Smooth muscle cell (in vitro differentiated cells): ENCODE measurements around the gene KCTD5. TPM values are rescaled to one million over a fixed set of nuclear protein-coding genes. Genes with fewer than 3 reads are reported as not detected.

Experiments used
- DNase-seq: peaks from one replicate; lab custom pipeline; 2025; ENCODE audit not compliant: unreplicated experiment; lab: John Stamatoyannopoulos, UW
- H2AFZ ChIP-seq: fragments of 200-600 bp; sonication (generic); 2 replicates; pipeline ENCODE4 v1.6.0; 2016; ENCODE audit warnings: antibody characterized with exemption, low read depth, mild to moderate bottlenecking
- H3F3A ChIP-seq: fragments of 200-600 bp; sonication (generic); 2 replicates; pipeline ENCODE4 v1.6.0; 2017; ENCODE audit warnings: antibody characterized with exemption, low read depth
- H3K27ac ChIP-seq: fragments of 200-600 bp; sonication (generic); 2 replicates; pipeline ENCODE4 v1.5.1; 2016; ENCODE audit warnings: low read depth, mild to moderate bottlenecking
- H3K27me3 ChIP-seq: fragments of 200-600 bp; sonication (generic); 2 replicates; pipeline ENCODE4 v1.6.1; 2016; ENCODE audit warnings: low read depth, mild to moderate bottlenecking
- H3K36me3 ChIP-seq: fragments of 200-600 bp; sonication (generic); 2 replicates; pipeline ENCODE4 v1.5.1; 2016; ENCODE audit warnings: low read depth
- H3K4me1 ChIP-seq: fragments of 200-600 bp; sonication (generic); 2 replicates; pipeline ENCODE4 v1.5.1; 2016; ENCODE audit warnings: low read depth
- H3K4me2 ChIP-seq: fragments of 200-600 bp; sonication (generic); 2 replicates; pipeline ENCODE4 v1.6.0; 2016; ENCODE audit warnings: mild to moderate bottlenecking
- H3K4me3 ChIP-seq: fragments of 200-600 bp; sonication (generic); 2 replicates; pipeline ENCODE4 v1.5.1; 2016; ENCODE audit warnings: mild to moderate bottlenecking
- H3K79me2 ChIP-seq: fragments of 200-600 bp; sonication (generic); 2 replicates; pipeline ENCODE4 v1.6.0; 2016; ENCODE audit warnings: low read depth, mild to moderate bottlenecking
- H3K9ac ChIP-seq: fragments of 200-600 bp; sonication (generic); 2 replicates; pipeline ENCODE4 v1.6.0; 2016; ENCODE audit warnings: low read depth
- H3K9me3 ChIP-seq: fragments of 200-600 bp; sonication (generic); replicated peaks from 2 replicates; pipeline ENCODE4 v1.5.1; 2016; ENCODE audit warnings: low read depth
- H4K20me1 ChIP-seq: fragments of 200-600 bp; sonication (generic); 2 replicates; pipeline ENCODE4 v1.6.0; 2016; ENCODE audit warnings: low read depth
- WGBS: methylation state at CpG from one replicate; pipeline ENCODE4 v1.1.7; 2016; ENCODE audit warnings: low lambda C conversion rate; 5-methylcytosine and 5-hydroxymethylcytosine counted together
- polyA plus RNA-seq: library from polyadenylated mRNA; unstranded; fragments of >200 nt; fragmentation: Nextera tagmentation; extraction: Ambion mirVana; gene quantifications from 2 replicates; pipeline ENCODE4 v1.2.1, GENCODE V29; 2016
- total RNA-seq: library from RNA; depleted of rRNA; stranded (reverse); fragments of >200 nt; gene quantifications from 2 replicates; pipeline ENCODE4 v1.2.3, GENCODE V29; 2014
- TF ChIP-seq, protein P1 (sequence below): fragments of 200-600 bp; sonication (generic); IDR thresholded peaks from 2 replicates; pipeline ENCODE4 v1.5.1; 2017; ENCODE audit warnings: borderline replicate concordance, mild to moderate bottlenecking, antibody characterized with exemption; ENCODE audit not compliant: insufficient read depth, poor library complexity, severe bottlenecking

The KCTD5 gene
- total and polyA plus RNA-seq, 2 experiments from 2014 or later, result 35.5 to 38.2 TPM

DNA sequence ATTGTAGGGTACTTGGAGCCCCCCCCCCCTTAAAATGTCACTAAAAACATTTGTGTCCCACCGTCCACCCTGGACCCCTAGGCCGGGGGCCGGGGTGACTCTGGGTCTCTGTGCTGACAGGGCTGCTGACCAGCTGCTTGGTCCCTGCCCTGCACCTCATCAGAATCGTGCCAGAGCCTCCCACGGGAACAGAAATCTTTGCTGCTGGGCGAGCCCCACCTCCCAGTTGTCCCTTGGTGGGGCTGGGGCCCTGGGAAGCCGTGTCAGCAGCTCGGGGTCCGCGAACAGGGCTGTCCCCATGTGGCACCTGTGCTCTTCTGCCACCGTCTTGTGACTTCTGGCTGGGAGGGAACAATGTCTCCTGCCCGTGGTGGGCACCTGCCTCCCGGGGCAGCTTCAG lies 18.5 kb downstream of the KCTD5 start:
- TF ChIP-seq, protein P1, sequence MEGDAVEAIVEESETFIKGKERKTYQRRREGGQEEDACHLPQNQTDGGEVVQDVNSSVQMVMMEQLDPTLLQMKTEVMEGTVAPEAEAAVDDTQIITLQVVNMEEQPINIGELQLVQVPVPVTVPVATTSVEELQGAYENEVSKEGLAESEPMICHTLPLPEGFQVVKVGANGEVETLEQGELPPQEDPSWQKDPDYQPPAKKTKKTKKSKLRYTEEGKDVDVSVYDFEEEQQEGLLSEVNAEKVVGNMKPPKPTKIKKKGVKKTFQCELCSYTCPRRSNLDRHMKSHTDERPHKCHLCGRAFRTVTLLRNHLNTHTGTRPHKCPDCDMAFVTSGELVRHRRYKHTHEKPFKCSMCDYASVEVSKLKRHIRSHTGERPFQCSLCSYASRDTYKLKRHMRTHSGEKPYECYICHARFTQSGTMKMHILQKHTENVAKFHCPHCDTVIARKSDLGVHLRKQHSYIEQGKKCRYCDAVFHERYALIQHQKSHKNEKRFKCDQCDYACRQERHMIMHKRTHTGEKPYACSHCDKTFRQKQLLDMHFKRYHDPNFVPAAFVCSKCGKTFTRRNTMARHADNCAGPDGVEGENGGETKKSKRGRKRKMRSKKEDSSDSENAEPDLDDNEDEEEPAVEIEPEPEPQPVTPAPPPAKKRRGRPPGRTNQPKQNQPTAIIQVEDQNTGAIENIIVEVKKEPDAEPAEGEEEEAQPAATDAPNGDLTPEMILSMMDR, result no peak
- no peak overlapping the region for H3K4me2 ChIP-seq
- no peak overlapping the region for H3K4me3 ChIP-seq
- no peak for DNase-seq
- H3K36me3 ChIP-seq, result no peaks in the 10 kb centered on the region
- H3K27me3 ChIP-seq, result no peaks in the 10 kb centered on the region
- H3K9ac ChIP-seq, result no peak overlapping the region
- no peaks in the 10 kb centered on the region for H3K9me3 ChIP-seq
- H2AFZ ChIP-seq, result no peak overlapping the region
- WGBS, result 91% methylated on average over 13 of the region's 13 CpGs
- no peaks in the 10 kb centered on the region for H3K4me1 ChIP-seq
- H4K20me1 ChIP-seq, result peaks cover 65% of the 10 kb centered on the region
- H3K79me2 ChIP-seq, result no peaks in the 10 kb centered on the region
- H3F3A ChIP-seq, result no peaks in the 10 kb centered on the region
- no peak overlapping the region for H3K27ac ChIP-seq

DNA sequence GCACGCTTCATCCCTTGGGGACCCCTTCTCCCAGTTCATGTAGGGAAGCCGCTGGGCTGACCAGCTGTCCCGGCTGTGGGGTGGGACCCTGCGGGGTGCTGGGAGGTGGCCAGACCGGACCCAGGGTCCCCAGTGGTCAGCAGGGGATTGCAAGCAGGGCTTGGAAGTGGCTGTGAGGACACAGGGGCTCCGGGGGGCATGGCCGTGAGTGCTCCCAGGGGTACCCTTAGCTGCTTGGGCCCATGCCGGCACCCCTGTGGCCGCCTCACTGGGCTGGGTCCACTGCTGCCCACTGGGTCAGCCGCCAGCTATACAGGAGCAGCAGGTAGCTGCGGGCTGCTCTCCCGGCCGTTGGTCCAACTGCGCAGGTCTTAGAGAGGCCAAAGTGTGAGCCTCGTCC lies 18.9 kb downstream of the KCTD5 start:
- H3K9ac ChIP-seq, result no peak overlapping the region
- no peaks in the 10 kb centered on the region for H3K9me3 ChIP-seq
- H4K20me1 ChIP-seq, result peaks cover 69% of the 10 kb centered on the region
- no peak overlapping the region for H3K4me2 ChIP-seq
- no peaks in the 10 kb centered on the region for H3K4me1 ChIP-seq
- DNase-seq, result no peak
- no peak overlapping the region for H3K4me3 ChIP-seq
- no peak overlapping the region for H3K27ac ChIP-seq
- WGBS, result 97% methylated on average over 15 of the region's 15 CpGs
- H3K27me3 ChIP-seq, result no peaks in the 10 kb centered on the region
- H3K79me2 ChIP-seq, result no peaks in the 10 kb centered on the region
- TF ChIP-seq, protein P1, result no peak
- H2AFZ ChIP-seq, result no peak overlapping the region
- no peaks in the 10 kb centered on the region for H3K36me3 ChIP-seq
- H3F3A ChIP-seq, result no peaks in the 10 kb centered on the region

DNA sequence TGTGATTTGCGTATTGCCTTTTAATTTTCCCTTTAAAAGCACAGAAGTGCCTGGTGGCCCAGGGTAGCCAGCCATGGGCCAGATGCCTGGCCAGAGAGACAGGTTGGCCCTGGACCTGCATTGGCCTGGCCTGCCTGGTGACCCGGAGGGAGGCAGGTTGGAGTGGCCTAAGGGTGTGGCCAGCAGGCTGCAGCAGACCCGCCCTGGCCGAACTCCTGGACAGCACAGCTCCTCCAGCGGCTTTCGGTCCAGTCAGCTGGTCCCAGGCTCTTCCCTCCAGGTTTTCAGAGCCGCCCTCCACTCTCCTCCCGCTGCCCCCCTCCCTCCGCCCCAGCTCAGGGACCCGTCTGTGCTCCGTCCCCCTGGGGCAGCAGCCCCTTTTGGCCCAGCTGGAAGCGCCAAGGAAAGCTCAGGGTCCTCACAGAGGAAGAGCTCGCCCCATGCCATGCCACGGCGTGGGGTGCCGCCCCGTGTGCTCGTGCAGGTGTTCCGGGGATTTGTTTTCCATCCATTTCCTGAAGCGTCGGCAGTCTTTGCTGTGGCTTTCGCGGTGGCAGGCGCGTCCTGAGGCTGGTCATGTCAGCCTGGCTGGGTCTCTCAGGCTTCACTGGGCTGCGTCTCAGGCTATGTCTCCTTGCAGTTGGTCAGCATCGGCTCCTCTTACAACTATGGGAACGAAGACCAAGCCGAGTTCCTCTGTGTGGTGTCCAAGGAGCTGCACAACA lies 19.6 kb downstream of the KCTD5 start:
- H3F3A ChIP-seq, result no peaks in the 10 kb centered on the region
- TF ChIP-seq, protein P1, result no peak
- no peak overlapping the region for H2AFZ ChIP-seq
- H3K9ac ChIP-seq, result no peak overlapping the region
- no peaks in the 10 kb centered on the region for H3K36me3 ChIP-seq
- WGBS, result 99% methylated on average over 27 of the region's 29 CpGs
- H3K4me3 ChIP-seq, result no peak overlapping the region
- H3K4me1 ChIP-seq, result no peaks in the 10 kb centered on the region
- H3K9me3 ChIP-seq, result no peaks in the 10 kb centered on the region
- peaks cover 66% of the 10 kb centered on the region for H4K20me1 ChIP-seq
- H3K79me2 ChIP-seq, result no peaks in the 10 kb centered on the region
- no peaks in the 10 kb centered on the region for H3K27me3 ChIP-seq
- DNase-seq, result no peak
- no peak overlapping the region for H3K27ac ChIP-seq
- H3K4me2 ChIP-seq, result no peak overlapping the region

DNA sequence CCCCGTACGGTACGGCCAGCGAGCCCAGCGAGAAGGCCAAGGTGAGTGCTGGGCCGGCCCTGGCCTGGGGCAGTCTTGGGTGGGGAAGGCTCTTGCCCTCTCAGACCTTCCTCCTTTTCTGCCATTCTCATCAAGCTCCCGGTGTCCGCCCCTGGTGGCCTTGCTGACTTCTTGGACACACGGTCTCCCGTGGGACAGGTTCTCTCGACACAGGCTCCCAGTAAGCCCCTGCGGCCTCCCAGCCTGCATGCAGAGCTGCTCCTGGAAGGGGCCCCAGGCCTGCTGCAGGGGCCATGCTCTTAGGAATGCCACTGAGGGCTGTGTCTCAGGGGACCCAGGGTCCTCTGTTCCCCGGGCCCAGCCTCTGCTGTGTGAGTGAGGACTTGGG lies 20.1 kb downstream of the KCTD5 start:
- TF ChIP-seq, protein P1, result no peak
- Histone ChIP-seq H2AFZ (no peak overlapping the region), H3K9ac (no peak overlapping the region), H3K79me2 (no peaks in the 10 kb centered on the region), H3K36me3 (no peaks in the 10 kb centered on the region), H3K4me2 (no peak overlapping the region), H3F3A (no peaks in the 10 kb centered on the region), H3K9me3 (no peaks in the 10 kb centered on the region), H3K4me3 (no peak overlapping the region), H3K27ac (no peak overlapping the region), H3K27me3 (no peaks in the 10 kb centered on the region), H4K20me1 (peaks cover 61% of the 10 kb centered on the region), H3K4me1 (no peaks in the 10 kb centered on the region)
- no peak for DNase-seq
- 99% methylated on average over 13 of the region's 13 CpGs for WGBS
